Caco-2 (cell line): ENCODE measurements around the gene BHMT2. TPM values are rescaled to one million over a fixed set of nuclear protein-coding genes. Genes with fewer than 3 reads are reported as not detected.

Experiments
- Bru-seq: library from RNA; stranded (reverse); fragments of 400-500 nt; gene quantifications from one replicate; lab custom pipeline; 2021; lab: Mats Ljungman, UMichigan
- BruChase-seq, 2 experiments: library from RNA; stranded (reverse); fragments of 400-500 nt; gene quantifications; one replicate each; lab custom pipeline; 2021; lab: Mats Ljungman, UMichigan
- BruUV-seq: library from RNA; stranded (reverse); fragments of 400-500 nt; replicated peaks from 2 replicates; lab custom pipeline; 2021; lab: Mats Ljungman, UMichigan
- CTCF ChIA-PET: fragments of 300-600 bp; sonication (Branson Sonifier 250); formaldehyde crosslinking; loops from one replicate; lab custom pipeline; 2022; ENCODE audit warnings: antibody characterized with exemption; lab: Charles Lee
- POLR2A ChIA-PET: fragments of 300-600 bp; sonication (Branson Sonifier 250); formaldehyde crosslinking; loops from one replicate; lab custom pipeline; 2022; ENCODE audit warnings: antibody characterized with exemption; lab: Charles Lee
- DNase-seq, 2 experiments: peaks; one replicate each; pipeline versions ENCODE4 v3.0.0 to v3.0.0-alpha.2; 2020 to 2022
- H3K27me3 ChIP-seq: replicated peaks from 2 replicates; pipeline ENCODE4 v1.6.0; 2011; ENCODE audit warnings: low read length; ENCODE audit not compliant: control insufficient read depth, insufficient read depth
- H3K36me3 ChIP-seq: 2 replicates; pipeline ENCODE4 v1.5.1; 2011; ENCODE audit warnings: low read length; ENCODE audit not compliant: control insufficient read depth, insufficient read depth
- H3K4me1 ChIP-seq: fragments of 250-450 bp; sonication (Bioruptor Pico); 2 replicates; pipeline ENCODE4 v1.5.1; 2020; ENCODE audit warnings: mild to moderate bottlenecking
- H3K4me3 ChIP-seq: 2 replicates; pipeline ENCODE4 v1.5.1; 2011; ENCODE audit warnings: low read depth, mild to moderate bottlenecking, control low read depth, low read length
- H3K9me3 ChIP-seq: fragments of 250-450 bp; sonication (Bioruptor Pico); 2 replicates; pipeline ENCODE4 v1.5.1; 2020; ENCODE audit warnings: mild to moderate bottlenecking, moderate library complexity
- H3K27ac Mint-ChIP-seq: one replicate; pipeline ENCODE4 v1.8.0; 2022; ENCODE audit warnings: mixed read lengths; ENCODE audit not compliant: unreplicated experiment
- H3K27me3 Mint-ChIP-seq: one replicate; pipeline ENCODE4 v1.8.0; 2022; ENCODE audit warnings: mixed read lengths; ENCODE audit not compliant: insufficient read depth, unreplicated experiment
- H3K36me3 Mint-ChIP-seq: one replicate; pipeline ENCODE4 v1.8.0; 2022; ENCODE audit warnings: mild to moderate bottlenecking, mixed read lengths; ENCODE audit not compliant: insufficient read depth, unreplicated experiment
- H3K4me1 Mint-ChIP-seq: one replicate; pipeline ENCODE4 v1.8.0; 2022; ENCODE audit warnings: low read depth, mixed read lengths; ENCODE audit not compliant: unreplicated experiment
- H3K4me3 Mint-ChIP-seq: one replicate; pipeline ENCODE4 v1.8.0; 2022; ENCODE audit warnings: mild to moderate bottlenecking, moderate library complexity, mixed read lengths; ENCODE audit not compliant: unreplicated experiment
- H3K9me3 Mint-ChIP-seq: one replicate; pipeline ENCODE4 v1.8.0; 2022; ENCODE audit warnings: mixed read lengths; ENCODE audit not compliant: unreplicated experiment
- intact Hi-C: fragments of 100-400 bp; cut with micrococcal nuclease; formaldehyde crosslinking; loops from one replicate; pipeline ENCODE4 v1.10.0; 2022; ENCODE audit not compliant: unreplicated experiment
- long read RNA-seq: library from polyadenylated mRNA; stranded (forward); transcript quantifications from one replicate; pipeline ENCODE4 v2.0.0, GENCODE V29; 2022
- total RNA-seq: library from RNA; stranded (reverse); gene quantifications from 2 replicates; pipeline ENCODE4 v1.2.3, GENCODE V29; 2022
- TF ChIP-seq, protein P1 (sequence below), 2 experiments: fragments of 200-600 bp in 1 of 2; IDR thresholded peaks; 1 replicate in 1 of 2; 2 replicates in 1 of 2; pipeline versions ENCODE4 v1.5.1 to v1.8.0; 2011 to 2022; ENCODE audit warnings: antibody characterized with exemption in 1 of 2, control low read depth in 1 of 2, inconsistent platforms in 1 of 2, low read depth in 1 of 2, low read length in 1 of 2, mild to moderate bottlenecking in 1 of 2, moderate library complexity in 1 of 2; ENCODE audit not compliant: insufficient read depth in 1 of 2, severe bottlenecking in 1 of 2, unreplicated experiment in 1 of 2

The BHMT2 gene
- total RNA-seq: not detected in 2 replicates
- Bru-seq, nascent RNA: not detected
- BruChase-seq, experiment 1, labeled RNA remaining after a 2-hour chase: not detected
- not detected for BruChase-seq, experiment 2, labeled RNA remaining after a 6-hour chase
- long read RNA-seq: 0 reads

- no peak for DNase-seq
- no TSS peak for BruUV-seq
- Mint-ChIP-seq H3K4me1 (no peaks in the 10 kb centered on the region), H3K27ac (no peak within 1 kb of the TSS), H3K4me3 (no peak within 1 kb of the TSS), H3K9me3 (no peaks in the 10 kb centered on the region), H3K27me3 (no peaks in the 10 kb centered on the region), H3K36me3 (no peaks in the 10 kb centered on the region)
- Histone ChIP-seq H3K4me3 (no peak within 1 kb of the TSS), H3K36me3 (no peaks in the 10 kb centered on the region), H3K9me3 (no peaks in the 10 kb centered on the region), H3K4me1 (no peaks in the 10 kb centered on the region), H3K27me3 (no peaks in the 10 kb centered on the region)
- ChIA-PET POLR2A (no interaction called here), CTCF (no interaction called here)
- intact Hi-C loops: no loop called here
- TF ChIP-seq, protein P1, sequence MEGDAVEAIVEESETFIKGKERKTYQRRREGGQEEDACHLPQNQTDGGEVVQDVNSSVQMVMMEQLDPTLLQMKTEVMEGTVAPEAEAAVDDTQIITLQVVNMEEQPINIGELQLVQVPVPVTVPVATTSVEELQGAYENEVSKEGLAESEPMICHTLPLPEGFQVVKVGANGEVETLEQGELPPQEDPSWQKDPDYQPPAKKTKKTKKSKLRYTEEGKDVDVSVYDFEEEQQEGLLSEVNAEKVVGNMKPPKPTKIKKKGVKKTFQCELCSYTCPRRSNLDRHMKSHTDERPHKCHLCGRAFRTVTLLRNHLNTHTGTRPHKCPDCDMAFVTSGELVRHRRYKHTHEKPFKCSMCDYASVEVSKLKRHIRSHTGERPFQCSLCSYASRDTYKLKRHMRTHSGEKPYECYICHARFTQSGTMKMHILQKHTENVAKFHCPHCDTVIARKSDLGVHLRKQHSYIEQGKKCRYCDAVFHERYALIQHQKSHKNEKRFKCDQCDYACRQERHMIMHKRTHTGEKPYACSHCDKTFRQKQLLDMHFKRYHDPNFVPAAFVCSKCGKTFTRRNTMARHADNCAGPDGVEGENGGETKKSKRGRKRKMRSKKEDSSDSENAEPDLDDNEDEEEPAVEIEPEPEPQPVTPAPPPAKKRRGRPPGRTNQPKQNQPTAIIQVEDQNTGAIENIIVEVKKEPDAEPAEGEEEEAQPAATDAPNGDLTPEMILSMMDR (IDR thresholded peaks at IDR 0.05; ENCODE audit: insufficient read depth in 1 of 2, low read depth in 1 of 2, low read length in 1 of 2, severe bottlenecking in 1 of 2, unreplicated experiment in 1 of 2): no peak
Observed at GRCh38 chr5:79069488-79070349, at the start of gene BHMT2, which contains the start of gene DMGDH. Gene BHMT2 (plus strand): TSS chr5:79069767. CDS start chr5:79069783, 16 bp downstream. Gene DMGDH (minus strand): TSS chr5:79069674. CDS start chr5:79069620, 54 bp downstream.

DNA sequence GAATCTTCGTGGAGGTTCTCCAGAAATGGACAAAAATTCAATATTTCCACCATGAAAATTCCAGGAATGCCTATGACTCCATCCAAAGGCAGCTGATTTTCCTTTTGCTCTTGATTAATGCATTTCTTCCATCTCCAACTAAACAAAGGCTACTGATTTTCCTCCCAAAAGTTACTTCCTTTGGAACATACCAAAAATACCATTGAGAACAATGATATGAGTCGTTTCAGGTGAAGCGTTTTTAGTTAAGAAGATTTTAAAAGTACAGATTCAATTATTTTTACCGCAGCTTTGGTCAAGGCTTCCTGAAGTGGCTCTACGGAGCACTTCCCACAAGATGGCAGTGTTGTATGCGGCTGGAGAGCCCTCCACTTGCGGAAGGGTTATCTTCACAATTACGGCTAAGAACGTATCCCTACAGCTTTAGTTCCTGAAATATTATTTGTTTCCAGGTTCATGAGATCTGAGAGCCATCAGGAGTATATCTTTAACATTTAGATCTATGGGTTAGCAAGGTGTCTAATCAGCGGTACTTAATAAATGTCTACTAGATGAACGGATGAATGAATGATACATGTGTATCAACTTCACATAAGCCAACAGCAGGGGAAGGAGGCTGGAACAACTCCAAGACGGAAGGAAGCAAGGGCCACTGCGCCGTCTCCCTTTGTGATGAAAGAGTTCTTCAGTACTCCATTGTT lies 48.6 kb upstream of the BHMT2 start:
- no peaks in the 10 kb centered on the region for H3K4me1 ChIP-seq
- POLR2A ChIA-PET: no interaction called here
- DNase-seq: peak; percentile 50 to 60
- Mint-ChIP-seq H3K4me1 (peaks cover 10% of the 10 kb centered on the region), H3K36me3 (no peaks in the 10 kb centered on the region), H3K27me3 (peaks cover 3% of the 10 kb centered on the region), H3K27ac (no peak overlapping the region), H3K9me3 (no peaks in the 10 kb centered on the region), H3K4me3 (no peak overlapping the region)
- no peaks in the 10 kb centered on the region for H3K27me3 ChIP-seq
- no peaks in the 10 kb centered on the region for H3K9me3 ChIP-seq
- BruUV-seq: no TSS peak
- TF ChIP-seq, protein P1 (IDR thresholded peaks at IDR 0.05; ENCODE audit: insufficient read depth in 1 of 2, low read depth in 1 of 2, low read length in 1 of 2, severe bottlenecking in 1 of 2, unreplicated experiment in 1 of 2): peak; percentile 88 to 92
- no peak overlapping the region for H3K4me3 ChIP-seq
- H3K36me3 ChIP-seq: no peaks in the 10 kb centered on the region
- intact Hi-C loops: loop anchor here (1.0 to 10.0 kb wide), 5 partner anchors 39 to 838 kb away; no protein-coding TSS in a partner anchor
- CTCF ChIA-PET: interaction anchor here (0.6 to 10.9 kb wide), 9 partner anchors 35 to 548 kb away, joined by 3 to 245 read pairs (median 3); partner anchors contain the start of gene ARSB

GRCh38 chr5:79021753-79022152 lies 47.8 kb upstream of the BHMT2 start:
- ChIA-PET CTCF (interaction anchor here (0.5 to 10.9 kb wide), 4 partner anchors 98 to 226 kb away, joined by 3 to 245 read pairs (median 4); no protein-coding TSS in a partner anchor), POLR2A (no interaction called here)
- H3K4me3 ChIP-seq: no peak overlapping the region
- no peaks in the 10 kb centered on the region for H3K9me3 ChIP-seq
- H3K27me3 ChIP-seq: no peaks in the 10 kb centered on the region
- H3K4me1 ChIP-seq: no peaks in the 10 kb centered on the region
- no peaks in the 10 kb centered on the region for H3K36me3 ChIP-seq
- H3K4me3 Mint-ChIP-seq: no peak overlapping the region
- H3K27me3 Mint-ChIP-seq: peaks cover under 1% of the 10 kb centered on the region
- H3K9me3 Mint-ChIP-seq: no peaks in the 10 kb centered on the region
- no peaks in the 10 kb centered on the region for H3K36me3 Mint-ChIP-seq
- no TSS peak for BruUV-seq
- no peak overlapping the region for H3K27ac Mint-ChIP-seq
- TF ChIP-seq, protein P1 (IDR thresholded peaks at IDR 0.05; ENCODE audit: insufficient read depth in 1 of 2, low read depth in 1 of 2, low read length in 1 of 2, severe bottlenecking in 1 of 2, unreplicated experiment in 1 of 2): no peak
- intact Hi-C loops: loop anchor here (1.0 to 10.0 kb wide), 5 partner anchors 39 to 837 kb away; no protein-coding TSS in a partner anchor
- peaks cover 10% of the 10 kb centered on the region for H3K4me1 Mint-ChIP-seq
- no peak for DNase-seq
